Endothelial cell of umbilical vein (primary cell): ENCODE results near the gene ZNF423. TPM values are rescaled to one million over a fixed set of nuclear protein-coding genes. Genes with fewer than 3 reads are reported as not detected.

Source experiments
- BruUV-seq: library from RNA; stranded (reverse); fragments of 400-500 nt; replicated peaks from 2 replicates; lab custom pipeline; 2021; lab: Mats Ljungman, UMichigan
- CTCF ChIA-PET: fragments of 300-600, 350-600 bp; sonication (Branson Sonifier 250); formaldehyde crosslinking; loops from one replicate; lab custom pipeline; 2021; ENCODE audit warnings: antibody characterized with exemption, inconsistent platforms; lab: Charles Lee
- POLR2A ChIA-PET: fragments of 300-600, 350-600 bp; sonication (Branson Sonifier 250); formaldehyde crosslinking; loops from one replicate; lab custom pipeline; 2021; ENCODE audit warnings: antibody characterized with exemption, inconsistent platforms; lab: Charles Lee
- DNase-seq: peaks from one replicate; pipeline ENCODE4 v3.0.0-alpha.2; 2011; ENCODE audit warnings: low read depth, low spot score
- FAIRE-seq: peaks from 2 replicates; lab custom pipeline; 2011; peaks lifted over from hg19 to GRCh38; lab: Jason Lieb, UNC
- H2AFZ ChIP-seq: 2 replicates; pipeline ENCODE4 v1.6.0; 2012; ENCODE audit warnings: low read depth, low read length, control low read depth, inconsistent platforms
- H3K27ac ChIP-seq: 2 replicates; pipeline ENCODE4 v1.5.1; 2011; ENCODE audit warnings: low read depth, mild to moderate bottlenecking, control low read depth, low read length, moderate library complexity; ENCODE audit not compliant: insufficient read depth
- H3K27me3 ChIP-seq, 2 experiments: 2 replicates each; pipeline versions ENCODE4 v1.6.0 to v1.6.1; 2011; ENCODE audit warnings: low read length in 2 of 2, mixed read lengths in 1 of 2; ENCODE audit not compliant: control insufficient read depth in 2 of 2, insufficient read depth in 2 of 2
- H3K36me3 ChIP-seq, 2 experiments: 2 replicates in 1 of 2; 3 replicates in 1 of 2; pipeline ENCODE4 v1.5.1; 2011; ENCODE audit warnings: low read length in 2 of 2, mild to moderate bottlenecking in 1 of 2, moderate library complexity in 1 of 2; ENCODE audit not compliant: control insufficient read depth in 2 of 2, insufficient read depth in 2 of 2; ENCODE audit errors: extremely low read depth in 1 of 2
- H3K4me1 ChIP-seq: 3 replicates; pipeline ENCODE4 v1.5.1; 2011; ENCODE audit warnings: mild to moderate bottlenecking, low read length; ENCODE audit not compliant: control insufficient read depth, insufficient read depth; ENCODE audit errors: extremely low read depth
- H3K4me2 ChIP-seq: 2 replicates; pipeline ENCODE4 v1.6.1; 2011; ENCODE audit warnings: low read length, control low read depth, mixed read lengths; ENCODE audit not compliant: insufficient read depth
- H3K4me3 ChIP-seq, 3 experiments: fragments of 200-600 bp in 1 of 3; sonication (generic), shearing (Covaris generic) in 1 of 3; replicated peaks in 1 of 3; 2 replicates each; pipeline ENCODE4 v1.5.1; 2011 to 2016; ENCODE audit warnings: control low read depth in 3 of 3, low read length in 3 of 3, mild to moderate bottlenecking in 2 of 3, inconsistent platforms in 1 of 3, low read depth in 1 of 3, moderate library complexity in 1 of 3; ENCODE audit not compliant: insufficient read depth in 1 of 3
- H3K79me2 ChIP-seq: 2 replicates; pipeline ENCODE4 v1.6.0; 2012; ENCODE audit warnings: low read length, inconsistent platforms; ENCODE audit not compliant: control insufficient read depth, insufficient read depth
- H3K9ac ChIP-seq: replicated peaks from 2 replicates; pipeline ENCODE3; 2011; ENCODE audit warnings: low read length, control low read depth; ENCODE audit not compliant: insufficient read depth; ENCODE audit errors: extremely low read depth
- H3K9me1 ChIP-seq: replicated peaks from 3 replicates; pipeline ENCODE4 v1.6.0; 2011; ENCODE audit warnings: mild to moderate bottlenecking, low read length; ENCODE audit not compliant: control insufficient read depth, insufficient read depth; ENCODE audit errors: extremely low read depth
- H3K9me3 ChIP-seq: replicated peaks from 2 replicates; pipeline ENCODE4 v1.5.1; 2012; ENCODE audit warnings: low read length, inconsistent platforms; ENCODE audit not compliant: control insufficient read depth, insufficient read depth
- H4K20me1 ChIP-seq: replicated peaks from 2 replicates; pipeline ENCODE3; 2011; ENCODE audit warnings: mild to moderate bottlenecking, low read length; ENCODE audit not compliant: control insufficient read depth, insufficient read depth; ENCODE audit errors: extremely low read depth
- EZH2 ChIP-seq: IDR thresholded peaks from 2 replicates; pipeline ENCODE4 v1.6.1; 2012; ENCODE audit warnings: borderline replicate concordance, low read depth, mild to moderate bottlenecking, moderate library complexity, low read length, inconsistent platforms; ENCODE audit not compliant: severe bottlenecking
- FOS ChIP-seq: IDR thresholded peaks from 2 replicates; pipeline ENCODE4 v1.6.1; 2011; ENCODE audit warnings: mild to moderate bottlenecking, low read length, moderate library complexity, borderline replicate concordance; ENCODE audit not compliant: insufficient read depth
- GATA2 ChIP-seq: IDR thresholded peaks from 2 replicates; pipeline ENCODE4 v1.7.0; 2011; ENCODE audit warnings: low read depth, mild to moderate bottlenecking, moderate library complexity, mixed read lengths, low read length; ENCODE audit not compliant: insufficient read length, insufficient read depth
- JUN ChIP-seq: IDR thresholded peaks from 2 replicates; pipeline ENCODE4 v1.6.1; 2011; ENCODE audit warnings: borderline replicate concordance, low read depth; ENCODE audit not compliant: insufficient read length, insufficient read depth
- MYC ChIP-seq: IDR thresholded peaks from one replicate; pipeline ENCODE4 v1.6.1; 2011; ENCODE audit warnings: mild to moderate bottlenecking, low read depth, low read length
- POLR2AphosphoS5 ChIP-seq: IDR thresholded peaks from 2 replicates; pipeline ENCODE4 v1.6.1; 2012; ENCODE audit warnings: low read depth, mild to moderate bottlenecking, control low read depth, low read length, moderate library complexity; ENCODE audit not compliant: insufficient read depth
- dilution Hi-C: fragments of 300-500 bp; cut with MboI; formaldehyde crosslinking; loops from one replicate; pipeline ENCODE4 v1.15.0; 2019; ENCODE audit warnings: low sequenced_read_pairs; ENCODE audit not compliant: extremely low pct_ligation_motif_present
- intact Hi-C: fragments of 100-400 bp; cut with micrococcal nuclease; formaldehyde crosslinking; loops from one replicate; pipeline ENCODE4 v1.10.0; 2022
- polyA plus RNA-seq, 4 experiments: library from polyadenylated mRNA; depleted of rRNA in 3 of 4; stranded (reverse) in 3 of 4; unstranded in 1 of 4; fragments of >200 nt; gene quantifications; 2 replicates each; pipeline versions ENCODE4 v1.2.1 to v1.2.3, GENCODE V29; 2011 to 2012; ENCODE audit warnings: missing spikeins in 1 of 4
- total RNA-seq: library from RNA; stranded (reverse); gene quantifications from 2 replicates; pipeline ENCODE4 v1.2.3, GENCODE V29; 2021
- TF ChIP-seq, protein P1 (sequence below), 2 donors: IDR thresholded peaks; 1 replicate in 1 of 2; 2 replicates in 1 of 2; pipeline ENCODE4 v1.5.1; 2011; ENCODE audit warnings: low read length in 2 of 2, mild to moderate bottlenecking in 2 of 2, moderate library complexity in 2 of 2, control low read depth in 1 of 2, inconsistent platforms in 1 of 2, low read depth in 1 of 2; ENCODE audit not compliant: insufficient read depth in 1 of 2; ENCODE audit errors: extremely low read depth in 1 of 2
- TF ChIP-seq, protein P2 (sequence below): IDR thresholded peaks from 2 replicates; pipeline ENCODE4 v1.6.1; 2011; ENCODE audit not compliant: insufficient read depth, insufficient read length

The ZNF423 gene
- total and polyA plus RNA-seq, 2 donors (not counting 3 experiments of a cell fraction or from before 2014, with no cell fraction given): 2.2 to 8.1 TPM

GRCh38 chr16:49866595-49867071 is 10.7 kb upstream of the ZNF423 start:
- no peak for DNase-seq
- H3K36me3 ChIP-seq: no peaks in the 10 kb centered on the region
- no TSS peak for BruUV-seq
- TF ChIP-seq, protein P1, sequence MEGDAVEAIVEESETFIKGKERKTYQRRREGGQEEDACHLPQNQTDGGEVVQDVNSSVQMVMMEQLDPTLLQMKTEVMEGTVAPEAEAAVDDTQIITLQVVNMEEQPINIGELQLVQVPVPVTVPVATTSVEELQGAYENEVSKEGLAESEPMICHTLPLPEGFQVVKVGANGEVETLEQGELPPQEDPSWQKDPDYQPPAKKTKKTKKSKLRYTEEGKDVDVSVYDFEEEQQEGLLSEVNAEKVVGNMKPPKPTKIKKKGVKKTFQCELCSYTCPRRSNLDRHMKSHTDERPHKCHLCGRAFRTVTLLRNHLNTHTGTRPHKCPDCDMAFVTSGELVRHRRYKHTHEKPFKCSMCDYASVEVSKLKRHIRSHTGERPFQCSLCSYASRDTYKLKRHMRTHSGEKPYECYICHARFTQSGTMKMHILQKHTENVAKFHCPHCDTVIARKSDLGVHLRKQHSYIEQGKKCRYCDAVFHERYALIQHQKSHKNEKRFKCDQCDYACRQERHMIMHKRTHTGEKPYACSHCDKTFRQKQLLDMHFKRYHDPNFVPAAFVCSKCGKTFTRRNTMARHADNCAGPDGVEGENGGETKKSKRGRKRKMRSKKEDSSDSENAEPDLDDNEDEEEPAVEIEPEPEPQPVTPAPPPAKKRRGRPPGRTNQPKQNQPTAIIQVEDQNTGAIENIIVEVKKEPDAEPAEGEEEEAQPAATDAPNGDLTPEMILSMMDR (IDR thresholded peaks at IDR 0.05; ENCODE audit: extremely low read depth in 1 of 2, insufficient read depth in 1 of 2, low read depth in 1 of 2, low read length in 2 of 2): no peak
- no peak for TF ChIP-seq POLR2AphosphoS5
- TF ChIP-seq EZH2: no peak
- TF ChIP-seq JUN: no peak
- TF ChIP-seq FOS: no peak
- TF ChIP-seq MYC: no peak
- TF ChIP-seq, protein P2, sequence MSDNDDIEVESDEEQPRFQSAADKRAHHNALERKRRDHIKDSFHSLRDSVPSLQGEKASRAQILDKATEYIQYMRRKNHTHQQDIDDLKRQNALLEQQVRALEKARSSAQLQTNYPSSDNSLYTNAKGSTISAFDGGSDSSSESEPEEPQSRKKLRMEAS: no peak
- TF ChIP-seq GATA2: no peak
- CTCF ChIA-PET: interaction anchor here (3.9 kb wide), 1 partner anchor 9 kb away, joined by 21 read pairs; no protein-coding TSS in a partner anchor
- POLR2A ChIA-PET: no interaction called here
- no peak overlapping the region for H3K4me2 ChIP-seq
- intact Hi-C loops: no loop called here
- H3K9ac ChIP-seq: no peak overlapping the region
- no peaks in the 10 kb centered on the region for H3K9me3 ChIP-seq
- no peaks in the 10 kb centered on the region for H3K9me1 ChIP-seq
- H3K27me3 ChIP-seq: peaks cover 13 to 16% of the 10 kb centered on the region in 2 experiments
- H3K27ac ChIP-seq: no peak overlapping the region
- H2AFZ ChIP-seq: no peak overlapping the region
- no peaks in the 10 kb centered on the region for H4K20me1 ChIP-seq
- no peak overlapping the region for H3K4me3 ChIP-seq
- H3K4me1 ChIP-seq: no peaks in the 10 kb centered on the region
- FAIRE-seq: no peak
- no peaks in the 10 kb centered on the region for H3K79me2 ChIP-seq
- dilution Hi-C loops: no loop called here
